Stomach (tissue), 9 donors: ENCODE measurements around the gene MAGI1. TPM values are rescaled to one million over a fixed set of nuclear protein-coding genes. Genes with fewer than 3 reads are reported as not detected.
A peak's percentile ranks its signal among the peaks of the same experiment; 100 is the strongest.

Experiments used
- DNase-seq, 2 donors: peaks; one replicate each; pipeline versions ENCODE4 v3.0.0 to v3.0.0-alpha.2; 2013 to 2019
- H3K27ac ChIP-seq, 5 donors: fragments of 200-600 bp in 4 of 5; sonication (generic) in 4 of 5; one replicate each; pipeline ENCODE4 v1.5.1; 2013 to 2019; ENCODE audit warnings: mild to moderate bottlenecking in 1 of 5, moderate library complexity in 1 of 5
- H3K27me3 ChIP-seq, 3 donors: fragments of 200-600 bp; sonication (generic); one replicate each; pipeline ENCODE4 v1.5.1; 2017 to 2019; ENCODE audit warnings: mixed run types in 1 of 3
- H3K36me3 ChIP-seq, 4 donors: fragments of 200-600 bp; sonication (generic); 1 replicate in 3 of 4; 2 replicates in 1 of 4; pipeline ENCODE4 v1.5.1; 2016 to 2019
- H3K4me1 ChIP-seq, 4 donors: fragments of 200-600 bp; sonication (generic); one replicate each; pipeline ENCODE4 v1.5.1; 2016 to 2019
- H3K4me3 ChIP-seq, 4 donors: fragments of 200-600 bp; sonication (generic) in 3 of 4; one replicate each; pipeline ENCODE4 v1.5.1; 2016 to 2019; ENCODE audit warnings: mild to moderate bottlenecking in 1 of 4
- H3K9me3 ChIP-seq, 4 donors: fragments of 200-600 bp; sonication (generic); one replicate each; pipeline ENCODE4 v1.5.1; 2016 to 2019
- EP300 ChIP-seq: sonication (generic); formaldehyde crosslinking; IDR thresholded peaks from one replicate; pipeline ENCODE4 v1.6.1; 2017; ENCODE audit warnings: antibody characterized with exemption
- POLR2A ChIP-seq, 4 donors: fragments of 450-650 bp; IDR thresholded peaks; one replicate each; pipeline ENCODE4 v1.6.1; 2016; ENCODE audit warnings: antibody characterized with exemption in 4 of 4, control low read depth in 2 of 4, mild to moderate bottlenecking in 1 of 4, moderate library complexity in 1 of 4
- POLR2AphosphoS5 ChIP-seq, 3 donors: sonication (generic); formaldehyde crosslinking; IDR thresholded peaks; one replicate each; pipeline ENCODE4 v1.6.1; 2016; ENCODE audit warnings: antibody characterized with exemption in 3 of 3
- WGBS, 5 donors: extraction: QIAGEN DNeasy Blood & Tissue Kit in 3 of 5; methylation state at CpG; one replicate each; pipeline versions ENCODE4 v1.1.5 to v1.1.7; 2013 to 2018; 5-methylcytosine and 5-hydroxymethylcytosine counted together
- intact Hi-C: fragments of 100-400 bp; cut with DNase I; formaldehyde crosslinking; loops from one replicate; pipeline ENCODE4 v1.15.1; 2023; ENCODE audit warnings: low total_unique reads
- polyA plus RNA-seq, 3 donors: library from polyadenylated mRNA; stranded (reverse); fragments of 200-250 nt; gene quantifications; one replicate each; pipeline ENCODE4 v1.2.3, GENCODE V29; 2013
- total RNA-seq, 5 donors: library from RNA; depleted of rRNA; stranded (reverse); fragments of >200 nt; gene quantifications; one replicate each; pipeline versions ENCODE4 v1.1.0 to v1.2.3, GENCODE V29; 2014 to 2016
- TF ChIP-seq, protein P1 (sequence below), 7 experiments: fragments of 450-650 bp in 4 of 7; fragments of 200-600 bp in 3 of 7; sonication (generic) in 3 of 7; IDR thresholded peaks; one replicate each; pipeline ENCODE4 v1.5.1; 2016 to 2019; ENCODE audit warnings: antibody characterized with exemption in 7 of 7, control low read depth in 2 of 7, mild to moderate bottlenecking in 1 of 7
- donor health status: healthy with polysubstance abuse.
- donor health status: Bipolar disorder and iron deficiency.
- donor health status: healthy.

The MAGI1 gene
- total and polyA plus RNA-seq, 8 donors, result 5.7 to 237 (median 84.8) TPM

DNA sequence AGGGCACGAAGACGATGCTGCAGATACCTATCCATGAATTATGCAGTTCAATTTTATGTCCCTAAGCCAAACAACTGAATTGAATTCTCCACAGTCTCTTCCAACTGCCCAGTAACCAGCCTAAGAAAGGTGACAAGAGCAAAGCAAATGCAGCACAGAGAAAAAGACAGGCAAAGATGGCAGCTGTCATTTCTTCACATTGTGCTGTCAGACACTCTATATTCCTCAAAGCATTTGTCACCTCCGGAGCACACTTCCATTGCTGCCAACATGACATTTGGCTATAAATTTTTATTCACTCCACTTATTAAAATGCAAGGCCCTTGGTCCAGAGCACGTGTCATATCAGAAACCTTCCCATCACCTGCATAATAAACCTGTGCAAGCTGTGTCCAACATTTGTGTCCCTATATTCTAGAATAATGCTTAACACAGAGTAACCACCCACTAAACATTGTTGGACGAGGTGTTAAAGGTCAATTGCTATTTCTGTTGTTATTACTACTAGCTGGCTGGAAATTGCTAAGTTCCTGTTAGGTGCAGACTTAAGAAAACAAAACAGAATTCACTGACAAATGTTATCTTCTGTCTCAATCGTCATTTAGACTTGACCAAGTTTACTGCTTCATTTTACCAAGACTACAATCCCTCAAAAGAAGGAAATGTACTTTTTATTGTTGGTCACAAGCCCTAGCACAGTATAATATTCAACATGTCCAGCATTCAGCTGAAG is 89.7 kb downstream of the MAGI1 start:
- intact Hi-C loops, result no loop called here
- WGBS, 5 donors, result 50 to 61% (median 51%) methylated on average over 6 of the region's 6 CpGs
- no peak for TF ChIP-seq POLR2AphosphoS5 (IDR thresholded peaks at IDR 0.05)
- no peak for TF ChIP-seq EP300
- TF ChIP-seq, protein P1, sequence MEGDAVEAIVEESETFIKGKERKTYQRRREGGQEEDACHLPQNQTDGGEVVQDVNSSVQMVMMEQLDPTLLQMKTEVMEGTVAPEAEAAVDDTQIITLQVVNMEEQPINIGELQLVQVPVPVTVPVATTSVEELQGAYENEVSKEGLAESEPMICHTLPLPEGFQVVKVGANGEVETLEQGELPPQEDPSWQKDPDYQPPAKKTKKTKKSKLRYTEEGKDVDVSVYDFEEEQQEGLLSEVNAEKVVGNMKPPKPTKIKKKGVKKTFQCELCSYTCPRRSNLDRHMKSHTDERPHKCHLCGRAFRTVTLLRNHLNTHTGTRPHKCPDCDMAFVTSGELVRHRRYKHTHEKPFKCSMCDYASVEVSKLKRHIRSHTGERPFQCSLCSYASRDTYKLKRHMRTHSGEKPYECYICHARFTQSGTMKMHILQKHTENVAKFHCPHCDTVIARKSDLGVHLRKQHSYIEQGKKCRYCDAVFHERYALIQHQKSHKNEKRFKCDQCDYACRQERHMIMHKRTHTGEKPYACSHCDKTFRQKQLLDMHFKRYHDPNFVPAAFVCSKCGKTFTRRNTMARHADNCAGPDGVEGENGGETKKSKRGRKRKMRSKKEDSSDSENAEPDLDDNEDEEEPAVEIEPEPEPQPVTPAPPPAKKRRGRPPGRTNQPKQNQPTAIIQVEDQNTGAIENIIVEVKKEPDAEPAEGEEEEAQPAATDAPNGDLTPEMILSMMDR (IDR thresholded peaks at IDR 0.05), result no peak
- no peak for TF ChIP-seq POLR2A (IDR thresholded peaks at IDR 0.05)
- Histone ChIP-seq H3K9me3 (no peaks in the 10 kb centered on the region), H3K4me1 (peaks cover 29 to 73% (median 45%) of the 10 kb centered on the region in 4 donors), H3K36me3 (no peaks in the 10 kb centered on the region), H3K27me3 (no peaks in the 10 kb centered on the region), H3K4me3 (no peak overlapping the region), H3K27ac (peak overlapping the region in 4 of 5 donors; percentile 42 to 57 (median 54))
- peak in 1 of 2 donors; percentile 39 for DNase-seq

DNA sequence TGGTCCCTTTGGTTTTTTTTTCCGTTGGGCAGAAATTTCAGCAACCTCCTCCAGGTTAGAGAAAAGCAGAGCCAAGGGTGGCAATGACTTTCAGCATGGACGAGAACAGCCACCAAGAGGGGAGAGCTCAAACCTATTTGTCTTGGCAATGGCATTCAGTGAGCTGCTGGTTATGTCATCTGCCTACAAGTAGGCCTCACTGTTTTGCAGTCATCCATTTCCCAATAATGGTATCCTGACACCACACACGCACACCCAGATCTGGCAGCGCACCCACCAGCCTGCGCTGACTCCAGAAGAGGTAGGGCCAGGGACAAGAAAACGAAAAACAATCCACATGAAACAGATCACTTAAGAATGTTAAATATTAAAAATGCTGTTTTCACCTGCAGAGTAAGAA is 92.3 kb downstream of the MAGI1 start:
- 43 to 57% (median 53%) methylated on average over 6 of the region's 6 CpGs for WGBS, 5 donors
- intact Hi-C loops, result no loop called here
- Histone ChIP-seq H3K27me3 (no peaks in the 10 kb centered on the region), H3K27ac (peak overlapping the region; percentile 25 to 80 (median 50)), H3K9me3 (no peaks in the 10 kb centered on the region), H3K4me1 (peaks cover 19 to 48% (median 29%) of the 10 kb centered on the region in 4 donors), H3K4me3 (no peak overlapping the region), H3K36me3 (no peaks in the 10 kb centered on the region)
- no peak for DNase-seq
- TF ChIP-seq POLR2AphosphoS5 (IDR thresholded peaks at IDR 0.05) (no peak), POLR2A (IDR thresholded peaks at IDR 0.05) (no peak), EP300 (no peak)
- TF ChIP-seq, protein P1 (IDR thresholded peaks at IDR 0.05), result no peak

DNA sequence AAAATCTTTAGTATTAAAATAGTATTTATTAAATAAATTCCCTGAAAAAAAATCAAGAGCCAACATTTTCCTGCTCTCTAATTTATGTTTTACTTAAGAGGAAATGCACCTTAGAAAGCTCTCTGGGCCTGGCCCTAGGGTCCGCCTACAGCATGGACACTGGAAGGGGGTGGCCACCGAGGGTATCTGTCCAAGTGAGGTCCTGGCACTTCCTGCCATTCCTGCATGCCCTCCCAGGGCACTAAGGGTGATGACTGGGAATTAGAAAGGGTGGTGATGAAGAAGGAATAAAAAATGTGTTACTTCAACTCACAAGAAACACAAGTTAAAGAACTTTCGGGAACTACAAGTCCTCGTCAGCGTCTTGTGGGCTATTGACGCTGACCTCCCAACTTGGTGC is 92.8 kb downstream of the MAGI1 start:
- no peaks in the 10 kb centered on the region for H3K27me3 ChIP-seq
- intact Hi-C loops, result no loop called here
- TF ChIP-seq POLR2A (IDR thresholded peaks at IDR 0.05) (no peak), POLR2AphosphoS5 (IDR thresholded peaks at IDR 0.05) (no peak), EP300 (no peak)
- TF ChIP-seq, protein P1 (IDR thresholded peaks at IDR 0.05), result no peak
- no peaks in the 10 kb centered on the region for H3K36me3 ChIP-seq
- peaks cover 19 to 44% (median 32%) of the 10 kb centered on the region in 4 donors for H3K4me1 ChIP-seq
- peak overlapping the region in 4 of 5 donors; percentile 25 to 80 (median 52) for H3K27ac ChIP-seq
- no peak overlapping the region for H3K4me3 ChIP-seq
- no peak for DNase-seq
- 73 to 84% (median 76%) methylated on average over 6 of the region's 6 CpGs for WGBS, 5 donors
- H3K9me3 ChIP-seq, result no peaks in the 10 kb centered on the region

DNA sequence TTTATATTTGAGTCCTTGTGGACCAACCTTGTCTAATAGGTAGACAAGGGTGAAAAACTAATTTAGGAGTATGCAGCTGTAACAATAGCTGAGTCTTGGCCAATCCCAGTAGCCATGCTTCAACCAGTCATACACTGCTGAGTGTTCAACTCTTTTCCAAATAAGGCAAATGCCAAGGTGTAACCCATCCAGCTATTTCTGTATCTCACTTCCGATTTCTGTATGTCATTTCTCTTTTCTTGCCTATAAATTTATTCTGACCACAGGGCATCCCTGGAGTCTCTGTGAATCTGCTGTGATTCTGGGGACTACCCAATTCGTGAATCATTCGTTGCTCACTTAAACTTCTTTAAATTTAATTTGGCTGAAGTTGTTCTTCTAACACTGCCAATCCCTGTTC is 93.2 kb downstream of the MAGI1 start:
- Histone ChIP-seq H3K36me3 (no peaks in the 10 kb centered on the region), H3K9me3 (no peaks in the 10 kb centered on the region), H3K4me1 (peaks cover 18 to 40% (median 34%) of the 10 kb centered on the region in 4 donors), H3K4me3 (no peak overlapping the region), H3K27me3 (no peaks in the 10 kb centered on the region), H3K27ac (peak overlapping the region in 4 of 5 donors; percentile 25 to 80 (median 52))
- intact Hi-C loops, result no loop called here
- DNase-seq, result no peak
- TF ChIP-seq, protein P1 (IDR thresholded peaks at IDR 0.05), result no peak
- TF ChIP-seq EP300 (no peak), POLR2AphosphoS5 (IDR thresholded peaks at IDR 0.05) (no peak), POLR2A (IDR thresholded peaks at IDR 0.05) (no peak)
- 78 to 88% (median 85%) methylated on average over 3 of the region's 3 CpGs for WGBS, 5 donors
